Lung microvascular endothelial cell (primary cell): Measurements from ENCODE around the gene RNF103. TPM values are rescaled to one million over a fixed set of nuclear protein-coding genes. Genes with fewer than 3 reads are reported as not detected.

Experiments
- DNase-seq, 2 donors: peaks; one replicate each; pipeline versions ENCODE4 v3.0.0 to v3.0.0-alpha.2; 2010; ENCODE audit warnings: low read depth in 2 of 2
- total RNA-seq: library from RNA; depleted of rRNA; stranded (reverse); fragments of >200 nt; gene quantifications from 2 replicates; pipeline ENCODE4 v1.2.1, GENCODE V29; 2014

RNF103 gene
- total RNA-seq, 1 donor from 2014 or later: 33.1 TPM

- no peak for DNase-seq
Measured at GRCh38 chr2:86566821-86567190, 56.9 kb downstream of the RNF103 start.

GRCh38 chr2:86566158-86566820 is 57.4 kb downstream of the RNF103 start:
- DNase-seq: no peak

- peak in 1 of 2 donors; percentile 2 for DNase-seq
Measured at GRCh38 chr2:86563650-86564061, 60.0 kb downstream of the RNF103 start.

GRCh38 chr2:86562922-86563649 is 60.6 kb downstream of the RNF103 start, which contains the start of gene CHMP3:
CHMP3 (minus strand) TSS chr2:86563443; CDS start chr2:86563348, 95 bp downstream.
- DNase-seq: peak; percentile 97 to 98

- no peak for DNase-seq
Measured at GRCh38 chr2:86562485-86562921, 61.2 kb downstream of the RNF103 start.

- DNase-seq: no peak
Measured at GRCh38 chr2:86557836-86558235, 65.8 kb downstream of the RNF103 start.

GRCh38 chr2:86556508-86556907 is 67.2 kb downstream of the RNF103 start:
- no peak for DNase-seq

Other genes starting within 250 kb of the RNF103 start
- gene KDM3A, start 182.5 kb downstream of the RNF103 start, total RNA-seq: 15.5 and 26.0 TPM in 2 replicates
- gene CHMP3, start 60.4 kb downstream of the RNF103 start, total RNA-seq: 47.9 and 58.9 TPM in 2 replicates
- gene RMND5A, start 96.4 kb upstream of the RNF103 start, total RNA-seq: 54.3 and 73.0 TPM in 2 replicates
- not detected in 2 replicates for gene CD8A, start 167.0 kb upstream of the RNF103 start, total RNA-seq
- gene CD8B, start 238.0 kb upstream of the RNF103 start, total RNA-seq: not detected in 2 replicates